ENCODE results near the gene ATP2B3.

ATP2B3 gene

DNA sequence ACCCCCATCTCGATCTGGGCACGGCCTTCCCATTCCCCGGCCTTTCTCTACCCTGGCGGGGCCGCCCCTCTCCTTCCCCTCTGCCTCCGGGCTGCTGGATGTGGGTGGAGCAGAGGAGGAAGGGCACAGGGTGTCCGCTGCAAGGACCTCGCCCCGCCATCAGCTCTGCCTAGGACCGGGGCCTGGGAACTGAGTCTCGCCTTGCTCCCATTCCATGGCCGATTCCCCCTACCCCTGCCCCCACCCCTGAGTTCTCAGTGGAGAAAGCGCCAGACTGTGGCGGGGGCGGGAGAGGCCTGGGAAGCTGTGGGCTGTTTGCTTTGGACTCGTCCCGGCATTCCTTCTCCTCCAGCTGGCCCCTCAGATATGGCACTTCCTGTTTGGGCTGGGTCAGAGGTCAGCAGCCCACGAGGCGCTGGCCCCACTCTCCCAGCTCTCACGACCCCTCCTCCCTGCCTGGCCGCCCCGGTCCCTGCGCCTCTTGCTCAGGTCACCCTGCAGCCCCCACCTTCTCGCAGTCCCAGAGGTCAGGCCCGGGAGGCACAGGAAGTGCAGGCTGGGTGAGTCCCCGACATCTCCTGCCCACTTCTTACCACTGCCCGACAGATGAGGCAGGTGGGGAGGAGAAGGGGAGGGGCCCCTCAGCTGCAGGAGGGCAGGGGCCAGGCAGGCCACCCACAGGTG lies 29.1 kb upstream of the ATP2B3 start:
- no peak for FAIRE-seq
- peak; percentile 20 for DNase-seq (ENCODE audit: low spot score)

DNA sequence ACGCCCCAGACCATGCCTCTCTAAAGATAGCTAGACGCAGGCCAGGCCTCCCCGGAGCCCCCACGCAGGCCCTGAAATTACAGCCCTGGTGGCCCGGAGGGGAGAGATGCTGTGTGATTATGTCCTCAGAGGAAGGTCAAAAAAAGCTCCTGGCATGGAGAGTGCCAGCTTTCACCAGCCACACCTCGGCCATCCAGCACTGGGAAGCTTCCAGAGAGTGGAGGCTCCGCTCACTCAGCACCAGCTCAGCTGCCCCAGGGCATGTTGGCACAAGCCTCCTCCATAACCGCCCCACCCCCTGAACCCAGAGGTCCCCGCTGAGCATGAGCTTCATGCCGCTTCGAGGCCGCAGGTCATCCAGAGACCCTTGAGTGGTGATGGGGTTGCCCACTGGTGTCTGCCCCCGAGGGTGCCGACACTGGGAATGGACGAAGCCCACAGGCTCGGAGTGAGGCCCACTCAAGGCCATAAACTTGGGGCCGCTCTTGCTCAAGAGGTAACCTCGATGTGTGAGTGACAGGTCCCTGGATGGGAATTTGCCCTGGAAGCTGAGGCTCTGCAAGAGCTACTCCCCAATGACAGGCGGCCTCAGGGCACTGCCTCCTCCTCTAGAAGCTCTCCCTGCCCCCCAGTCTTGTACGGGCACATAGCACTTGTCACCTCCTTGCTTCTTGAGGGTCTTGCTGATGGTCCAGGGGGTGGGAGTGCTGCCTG lies 27.1 kb upstream of the ATP2B3 start:
- FAIRE-seq, result no peak
- no peak for DNase-seq (ENCODE audit: low spot score)

DNA sequence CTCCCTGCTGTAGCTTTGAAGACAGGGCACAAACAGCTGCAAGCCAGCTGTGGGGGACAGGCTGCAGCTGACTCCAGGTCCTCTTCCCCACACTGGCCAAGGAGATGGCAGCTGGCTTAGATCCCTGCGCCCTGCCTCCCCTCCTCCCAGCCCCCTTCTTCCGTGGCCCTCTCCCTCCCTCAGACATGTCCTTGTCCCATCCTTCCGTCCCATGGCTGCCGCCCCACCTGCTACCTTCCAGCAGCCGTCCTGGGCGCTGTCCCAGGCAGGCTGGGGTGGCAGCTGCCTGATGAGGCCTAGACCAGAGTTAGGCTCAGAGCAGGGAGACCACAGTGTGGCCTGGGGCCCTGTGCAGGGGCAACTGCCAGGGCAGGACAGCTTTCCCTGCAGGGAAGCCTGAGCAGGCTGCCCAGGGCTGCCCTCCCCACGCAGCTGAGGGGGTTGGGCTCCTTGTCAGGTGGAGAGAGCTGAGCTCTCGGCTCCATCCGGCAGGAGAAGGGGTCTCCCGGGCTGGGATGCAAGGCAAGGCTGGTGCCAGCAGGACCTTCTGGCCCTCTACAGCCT lies 26.0 kb upstream of the ATP2B3 start:
- no peak for FAIRE-seq
- DNase-seq (ENCODE audit: low spot score), result no peak

DNA sequence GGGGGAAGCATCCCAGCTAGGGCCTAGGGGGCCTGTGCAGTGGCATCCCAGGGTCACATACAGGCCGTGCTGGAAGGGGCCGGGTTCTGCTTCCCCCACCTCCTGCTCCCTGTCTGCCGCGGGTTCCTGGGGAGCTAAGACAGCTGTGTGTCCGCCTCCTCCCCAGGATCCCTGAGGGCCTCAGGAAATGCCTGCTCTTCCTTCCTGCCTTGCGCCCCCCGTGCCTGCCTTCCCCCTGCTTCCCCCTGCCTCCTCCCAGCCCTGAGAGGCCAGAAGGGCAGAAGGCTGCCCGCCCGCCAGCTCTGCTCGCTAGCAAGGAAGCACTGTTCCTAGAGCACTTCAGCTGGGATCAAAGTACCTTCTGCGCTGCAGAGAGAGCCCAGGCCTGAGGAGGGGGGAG lies 25.5 kb upstream of the ATP2B3 start:
- FAIRE-seq (no peak), DNase-seq (ENCODE audit: low spot score) (no peak)

DNA sequence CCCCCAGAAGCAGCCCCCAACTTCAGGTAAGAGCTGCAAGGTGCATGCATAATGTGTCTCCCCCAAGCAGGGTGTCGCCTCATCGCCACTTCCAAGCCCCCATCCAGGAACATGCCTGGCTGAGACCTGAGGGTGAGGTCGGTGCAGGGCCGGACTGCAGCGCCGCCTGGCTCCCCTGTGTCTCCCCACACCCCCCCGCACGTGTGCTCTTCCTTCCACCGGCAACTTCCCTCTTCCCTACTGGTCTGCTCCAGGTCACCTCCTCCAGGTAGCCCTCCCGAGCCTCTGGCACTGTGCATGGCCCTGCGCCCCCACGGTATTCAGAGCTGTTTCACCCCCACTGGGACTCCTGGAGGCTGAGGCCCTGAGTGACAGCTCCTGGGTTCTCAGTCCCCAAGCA lies 24.9 kb upstream of the ATP2B3 start:
- FAIRE-seq, result no peak
- DNase-seq (ENCODE audit: low spot score), result no peak

DNA sequence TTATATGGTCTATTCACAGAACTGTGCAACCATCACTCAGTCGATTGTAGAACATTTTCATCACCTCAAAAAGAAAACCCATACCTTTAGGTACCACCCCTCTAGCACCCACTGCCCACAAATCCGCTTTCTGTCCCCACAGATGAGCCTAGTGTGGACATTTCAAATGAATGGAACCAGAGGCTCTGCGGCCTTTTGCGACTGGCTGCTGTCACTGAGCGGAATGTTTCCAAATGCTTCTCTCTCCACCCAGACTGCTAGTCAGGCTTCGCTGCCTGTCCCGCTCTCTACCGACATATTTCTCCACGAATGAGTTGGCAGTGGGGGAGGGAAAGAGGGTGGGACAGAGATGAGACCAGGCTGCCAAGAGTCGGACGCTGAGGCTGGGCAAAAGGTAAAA lies 24.4 kb upstream of the ATP2B3 start:
- FAIRE-seq (no peak), DNase-seq (ENCODE audit: low spot score) (no peak)

DNA sequence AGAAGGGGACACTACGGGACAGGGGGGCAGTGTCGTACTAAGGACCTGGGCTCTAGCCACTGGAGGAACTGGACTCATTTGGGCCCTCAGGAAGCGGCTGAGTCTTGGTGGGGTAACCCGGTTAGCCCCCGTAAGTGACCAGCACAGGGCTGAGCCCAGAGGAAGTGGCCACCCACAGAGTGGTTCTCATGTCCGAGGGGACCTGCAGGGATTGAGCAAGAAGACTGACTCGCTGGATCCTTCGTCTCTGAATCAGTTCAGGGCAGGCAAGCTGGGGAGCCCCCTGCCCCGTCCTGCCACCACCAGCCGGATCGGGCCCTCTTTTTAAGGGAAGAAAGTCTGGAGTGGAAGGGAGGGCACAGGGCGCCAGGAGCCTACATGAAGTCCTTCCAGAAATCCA lies 23.4 kb upstream of the ATP2B3 start:
- DNase-seq (ENCODE audit: low spot score) (no peak), FAIRE-seq (no peak)

DNA sequence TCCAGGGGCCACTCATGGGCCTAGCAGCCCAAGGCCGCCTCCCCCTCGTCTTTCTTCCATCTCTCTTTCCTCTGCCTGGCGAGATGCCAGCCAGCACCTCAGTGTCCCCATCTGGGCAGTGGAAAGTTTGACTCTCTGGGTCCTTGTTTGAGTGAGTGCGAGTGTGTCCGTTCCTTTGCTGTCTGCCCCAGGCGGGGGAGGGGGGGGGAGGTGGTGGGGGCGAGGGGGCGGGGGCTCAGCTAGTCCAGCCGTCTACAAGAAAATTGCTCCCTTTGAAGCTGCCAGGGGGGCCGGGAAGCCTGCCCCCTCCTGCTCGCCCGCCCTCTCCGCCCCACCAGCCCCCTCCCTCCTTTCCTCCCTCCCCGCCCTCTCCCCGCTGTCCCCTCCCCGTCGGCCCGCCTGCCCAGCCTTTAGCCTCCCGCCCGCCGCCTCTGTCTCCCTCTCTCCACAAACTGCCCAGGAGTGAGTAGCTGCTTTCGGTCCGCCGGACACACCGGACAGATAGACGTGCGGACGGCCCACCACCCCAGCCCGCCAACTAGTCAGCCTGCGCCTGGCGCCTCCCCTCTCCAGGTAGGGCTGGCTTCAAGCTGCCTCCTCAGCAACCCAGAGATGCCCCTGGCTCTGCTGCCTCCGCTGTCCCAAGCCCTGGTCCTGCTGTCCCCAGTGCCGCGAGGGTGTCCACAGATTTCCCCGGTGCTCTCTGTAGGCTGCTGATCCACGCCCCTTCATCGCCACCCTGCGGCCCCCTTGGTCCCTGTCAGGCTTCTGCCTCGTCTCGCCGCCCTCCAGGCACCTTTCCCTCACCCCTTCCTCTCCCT lies 22.7 kb upstream of the ATP2B3 start, which contains the start of gene BGN:
TSS of gene BGN (plus strand) at position 440 of the 821 bp plus-strand sequence. CDS start 9,652 bp downstream, outside the sequence.
- no peak for DNase-seq (ENCODE audit: low spot score)
- no peak for FAIRE-seq

DNA sequence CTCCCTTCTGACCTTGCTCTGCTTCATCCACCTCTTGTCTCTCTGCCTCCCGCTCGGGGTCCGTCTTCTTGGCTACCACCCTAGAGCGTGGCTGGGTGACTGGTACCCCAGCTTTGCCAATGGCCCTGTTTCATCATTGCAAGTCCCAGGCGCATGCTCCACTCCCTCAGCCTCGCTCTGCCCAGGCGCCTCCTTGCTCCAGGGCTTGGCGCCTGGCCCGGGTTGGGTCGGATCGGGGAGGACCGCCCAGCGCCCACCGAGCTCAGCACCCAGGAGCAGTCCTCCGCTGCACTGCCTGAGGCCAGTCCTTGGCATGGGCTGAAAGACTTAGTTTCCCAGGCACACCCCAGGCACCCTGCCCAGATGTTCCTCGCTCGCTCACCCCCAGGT lies 22.1 kb upstream of the ATP2B3 start:
- FAIRE-seq (no peak), DNase-seq (ENCODE audit: low spot score) (no peak)

DNA sequence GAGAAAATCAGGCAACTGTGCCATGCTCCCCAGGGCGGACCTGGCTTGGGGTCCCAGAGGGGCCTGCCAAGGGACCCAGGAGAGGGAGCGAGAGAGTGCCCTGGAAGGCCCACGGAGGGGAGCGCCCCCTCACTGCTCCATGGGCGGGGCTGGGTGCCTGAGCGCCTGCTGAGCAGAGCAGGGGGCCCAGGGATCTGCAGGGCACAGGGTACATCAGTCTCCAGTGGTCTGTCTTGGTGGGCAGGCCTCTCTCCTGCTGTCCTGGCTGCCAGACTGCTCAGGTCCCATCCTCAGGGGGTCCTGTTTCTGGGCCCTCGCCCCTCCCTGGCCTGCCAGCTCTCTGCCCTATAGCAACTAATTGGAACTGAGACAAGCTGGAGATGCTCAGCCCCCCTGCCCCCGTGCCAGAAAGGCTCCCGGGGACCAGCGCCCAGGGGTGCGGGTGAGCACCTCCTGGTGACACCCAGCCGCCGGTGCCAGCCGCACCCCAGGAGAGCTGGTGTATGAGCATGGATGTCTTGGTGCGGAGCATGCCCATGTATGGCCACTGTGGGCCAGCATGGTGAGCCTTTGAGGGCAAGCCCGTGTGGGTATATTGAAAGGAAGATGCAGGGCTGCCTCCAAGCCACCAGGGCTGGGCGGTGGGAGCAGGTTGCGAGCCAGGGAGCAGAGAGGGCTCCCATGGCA lies 21.4 kb upstream of the ATP2B3 start:
- no peak for FAIRE-seq
- no peak for DNase-seq (ENCODE audit: low spot score)

DNA sequence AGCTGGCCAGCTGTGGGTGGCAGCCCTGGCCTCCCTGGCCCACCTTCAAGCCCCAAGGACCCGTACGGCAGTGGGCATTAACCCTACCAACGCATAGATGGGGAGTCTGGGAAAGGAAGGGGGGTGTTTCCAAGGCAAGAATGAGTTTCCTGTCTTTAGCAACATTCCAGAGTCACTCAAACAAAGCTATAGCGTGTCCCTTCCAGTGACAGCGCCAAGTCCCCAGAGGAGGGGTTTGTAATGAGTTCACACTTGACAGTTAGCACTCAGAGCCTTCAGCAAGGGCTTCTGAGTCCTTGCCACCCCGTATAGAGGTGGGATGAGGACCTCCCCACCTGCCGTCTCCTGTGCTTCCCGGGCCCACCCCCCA lies 20.9 kb upstream of the ATP2B3 start:
- no peak for FAIRE-seq

DNA sequence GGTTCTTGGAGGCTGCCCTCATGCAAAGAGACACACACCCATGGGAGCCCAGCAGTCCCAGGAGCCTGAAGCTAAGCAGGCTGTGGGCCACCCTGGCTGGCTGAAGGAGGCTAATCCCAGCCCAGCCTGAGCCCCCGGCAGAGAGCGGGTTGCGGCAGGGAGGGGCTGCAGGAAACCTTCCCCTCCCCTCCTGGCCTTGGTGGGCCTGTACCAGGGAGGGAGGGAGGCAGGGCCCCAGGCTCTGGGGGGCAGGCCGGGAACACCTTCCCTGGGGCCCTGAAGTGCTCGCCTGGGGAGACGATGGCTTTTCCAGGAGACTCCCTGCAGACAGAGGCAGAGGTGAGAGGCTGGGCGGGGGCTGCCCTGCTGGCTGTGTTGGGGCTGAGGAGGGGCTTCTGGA lies 19.0 kb upstream of the ATP2B3 start:
- FAIRE-seq, result no peak
- no peak for DNase-seq (ENCODE audit: low spot score)

More for the DNA sequence above, 20.9 kb upstream of the ATP2B3 start:
- DNase-seq (ENCODE audit: low spot score), result no peak

DNA sequence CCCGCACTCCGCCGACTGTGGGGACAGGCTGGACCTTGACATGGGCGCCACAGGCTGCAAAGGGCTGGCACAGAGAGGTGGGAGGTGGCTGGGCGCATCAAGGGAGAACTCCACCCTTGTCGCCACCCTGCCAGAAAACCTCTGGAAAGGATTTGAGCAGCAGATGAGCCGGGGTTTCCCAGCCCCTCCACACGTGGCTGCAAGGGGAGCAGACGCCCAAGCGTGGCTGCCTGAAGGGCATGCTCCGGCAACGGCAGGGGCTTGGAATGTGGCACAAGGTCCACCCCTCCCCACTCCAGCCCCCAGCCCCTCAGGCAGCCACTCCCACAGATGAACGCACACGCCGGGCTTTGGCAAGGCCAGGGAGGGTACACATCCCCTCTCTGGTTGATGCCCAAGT lies 18.1 kb upstream of the ATP2B3 start:
- FAIRE-seq (no peak), DNase-seq (ENCODE audit: low spot score) (no peak)

DNA sequence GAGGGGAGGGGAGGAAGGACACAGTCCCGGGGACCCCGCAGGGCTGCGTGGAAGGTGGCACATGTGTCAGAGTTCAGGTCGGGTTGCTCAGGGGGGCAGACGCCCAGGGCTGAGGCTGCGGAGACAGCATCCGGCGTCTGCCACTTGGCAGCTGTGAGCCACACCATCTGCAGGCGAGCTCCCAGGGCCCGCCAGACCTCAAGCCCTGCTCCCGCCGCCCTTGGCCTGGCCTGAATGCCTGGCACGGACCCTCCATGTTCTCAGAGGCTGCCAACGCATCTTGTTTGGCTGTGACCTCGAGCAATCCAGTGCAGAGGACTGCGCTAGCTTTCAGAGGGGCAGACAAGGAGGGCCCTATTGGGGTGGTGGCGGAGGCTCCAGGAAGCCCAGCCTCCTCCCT lies 17.6 kb upstream of the ATP2B3 start:
- DNase-seq (ENCODE audit: low spot score) (no peak), FAIRE-seq (no peak)

DNA sequence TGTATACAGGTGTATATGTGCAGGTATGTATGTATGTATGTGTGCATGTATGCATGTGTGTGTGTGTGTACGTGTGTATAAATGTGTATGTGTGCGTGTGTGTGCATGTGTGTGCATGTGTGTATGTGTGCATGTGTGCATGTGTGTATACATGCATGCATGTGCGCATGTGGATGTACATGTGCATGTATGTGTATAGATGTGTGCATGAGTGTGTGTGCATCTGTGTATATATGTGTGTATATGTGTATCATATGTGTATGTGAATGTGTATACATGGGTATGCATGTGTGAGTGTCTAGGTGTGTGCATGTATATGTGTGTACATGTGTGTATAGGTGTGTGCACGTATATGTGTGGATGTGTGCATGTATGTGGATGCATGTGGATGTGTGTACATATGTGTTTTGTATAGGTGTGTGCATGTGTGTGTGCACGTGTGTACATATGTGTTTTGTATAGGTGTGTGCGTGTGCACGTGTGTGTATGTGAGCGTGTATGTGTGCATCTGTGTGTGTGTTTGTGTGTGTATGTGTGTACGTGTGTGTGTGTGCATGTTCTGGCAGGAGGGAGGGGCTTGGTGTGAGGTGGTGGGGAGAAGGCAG lies 16.7 kb upstream of the ATP2B3 start:
- FAIRE-seq (peak; percentile 91), DNase-seq (ENCODE audit: low spot score) (no peak)

DNA sequence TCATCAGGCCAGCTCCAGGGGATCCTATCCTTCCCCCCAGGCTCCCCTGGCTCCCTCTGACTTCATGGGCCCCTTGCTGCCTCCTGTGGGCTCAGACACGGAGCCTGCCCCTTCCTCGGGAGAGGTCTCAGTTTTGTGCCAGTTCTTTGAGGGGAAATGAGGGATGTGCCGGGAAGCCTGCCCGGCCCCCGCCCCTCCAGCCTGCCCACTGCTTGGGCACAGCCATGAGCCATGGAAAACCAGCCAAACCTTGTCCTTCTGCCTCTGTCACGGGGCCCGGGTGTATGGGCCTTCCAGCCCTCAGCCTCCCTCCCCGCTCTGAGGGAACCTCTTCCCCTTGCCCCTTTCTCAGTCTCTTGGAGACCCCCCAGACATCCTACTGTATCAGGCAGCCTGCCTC lies 15.9 kb upstream of the ATP2B3 start:
- DNase-seq (ENCODE audit: low spot score) (no peak), FAIRE-seq (no peak)

DNA sequence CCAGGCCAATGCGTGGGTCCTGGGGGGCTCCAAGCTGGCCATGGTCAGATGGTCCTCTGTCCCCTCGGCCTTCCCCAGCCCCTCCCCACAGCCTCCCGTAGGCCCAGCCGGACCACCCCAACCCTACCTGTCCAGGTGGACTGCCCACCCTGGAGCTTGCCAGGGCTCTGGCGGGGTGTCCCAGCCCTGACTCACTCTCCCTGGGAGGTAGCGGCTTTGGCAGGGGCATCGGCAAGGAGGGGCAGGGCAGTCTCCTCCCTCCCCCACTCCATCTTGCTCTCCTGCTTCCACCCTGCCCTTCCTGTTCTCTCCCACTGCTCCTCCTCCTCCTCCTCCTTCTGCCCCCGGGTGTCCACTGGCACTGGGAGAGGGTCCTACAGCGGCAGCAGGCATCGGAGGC lies 15.3 kb upstream of the ATP2B3 start:
- DNase-seq (ENCODE audit: low spot score) (no peak), FAIRE-seq (no peak)

DNA sequence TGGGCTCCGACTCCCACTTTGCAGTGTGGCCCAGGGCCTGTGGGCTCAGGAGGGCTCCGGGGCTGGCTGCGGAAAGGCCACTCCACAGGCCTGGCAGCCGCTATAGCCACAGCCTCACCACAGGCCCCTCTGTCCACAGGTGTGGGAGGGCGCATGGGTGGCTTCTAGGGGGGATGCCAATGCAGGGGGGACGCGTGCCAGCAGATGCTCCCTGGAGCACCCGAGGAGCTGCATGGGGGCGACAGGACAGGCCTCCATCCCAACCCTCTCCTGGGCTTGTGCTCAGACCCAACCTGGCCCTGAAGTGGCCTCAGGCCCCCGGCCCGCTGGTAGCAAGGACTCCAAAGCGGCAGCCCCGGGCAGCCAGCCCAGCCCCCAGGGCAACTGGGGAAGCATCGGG lies 14.6 kb upstream of the ATP2B3 start:
- FAIRE-seq, result no peak
- DNase-seq (ENCODE audit: low spot score), result no peak

DNA sequence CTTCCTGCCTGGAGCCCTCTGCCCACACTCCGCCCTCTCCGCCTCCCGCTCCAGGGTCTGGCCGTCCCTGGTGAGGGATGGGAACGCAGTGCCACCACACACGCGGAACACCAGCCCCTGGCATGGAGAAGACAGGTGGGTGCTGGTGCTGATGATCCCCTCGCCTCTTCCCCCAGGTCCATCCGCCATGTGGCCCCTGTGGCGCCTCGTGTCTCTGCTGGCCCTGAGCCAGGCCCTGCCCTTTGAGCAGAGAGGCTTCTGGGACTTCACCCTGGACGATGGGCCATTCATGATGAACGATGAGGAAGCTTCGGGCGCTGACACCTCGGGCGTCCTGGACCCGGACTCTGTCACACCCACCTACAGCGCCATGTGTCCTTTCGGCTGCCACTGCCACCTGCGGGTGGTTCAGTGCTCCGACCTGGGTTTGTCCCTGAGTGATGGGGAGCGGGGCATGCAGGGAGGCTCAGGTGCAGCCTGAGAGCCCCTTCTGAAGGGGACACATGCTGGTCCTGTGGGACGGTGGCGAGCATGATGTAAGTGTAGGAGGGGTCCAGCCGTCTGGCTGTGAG lies 12.9 kb upstream of the ATP2B3 start:
- FAIRE-seq, result no peak
- no peak for DNase-seq (ENCODE audit: low spot score)

DNA sequence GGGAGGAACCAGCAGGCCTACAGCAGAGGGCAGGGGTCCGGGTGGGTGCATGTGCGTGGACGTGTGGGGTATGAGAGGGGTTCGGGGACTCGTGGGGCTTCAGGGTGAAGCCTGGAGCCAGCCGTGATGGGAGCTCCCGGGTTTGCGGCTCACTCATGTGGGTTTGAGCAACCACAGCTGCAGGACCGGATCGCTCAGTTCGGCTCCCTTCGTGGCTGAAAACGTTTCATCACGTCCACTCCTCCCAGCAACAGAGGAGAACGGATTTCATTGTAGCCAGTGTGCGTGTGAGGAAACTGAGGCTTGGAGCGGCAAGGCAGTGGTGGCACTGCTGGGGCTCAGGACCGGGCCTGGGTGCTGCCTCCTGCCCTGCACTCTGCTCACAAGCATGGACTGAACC lies 12.1 kb upstream of the ATP2B3 start:
- FAIRE-seq (no peak), DNase-seq (ENCODE audit: low spot score) (no peak)
